M059J (cell line): ENCODE data around the gene KHDC3L. TPM values are rescaled to one million over a fixed set of nuclear protein-coding genes. Genes with fewer than 3 reads are reported as not detected.
"Not testable (repeated sequence)": the region's sequence is repeated elsewhere in the genome, so short reads cannot be mapped to it uniquely, and the experiment has no call there.

Source experiments
- DNase-seq: peaks from one replicate; pipeline ENCODE4 v3.0.0-alpha.2; 2012; ENCODE audit warnings: low read depth
- total RNA-seq: library from RNA; depleted of rRNA; stranded (reverse); fragments of >200 nt; shearing (Covaris generic); gene quantifications from 2 replicates; pipeline ENCODE4 v1.2.3, GENCODE V29; 2014

KHDC3L gene
- total RNA-seq, 1 experiment from 2014 or later: 0.22 TPM

- no peak for DNase-seq
Observed at GRCh38 chr6:73369563-73369962, 7.1 kb downstream of the KHDC3L start, which contains the start of gene OOEP. Gene OOEP (minus strand): TSS chr6:73369897. CDS start chr6:73369792, 105 bp downstream.

- DNase-seq: no peak
Observed at GRCh38 chr6:73371984-73372383, 9.5 kb downstream of the KHDC3L start.

GRCh38 chr6:73372516-73372915 is 10.1 kb downstream of the KHDC3L start:
- no peak for DNase-seq

- DNase-seq: no peak
Observed at GRCh38 chr6:73375216-73375615, 12.8 kb downstream of the KHDC3L start.

- DNase-seq: no peak
Observed at GRCh38 chr6:73377225-73377624, 14.8 kb downstream of the KHDC3L start.

- not testable (repeated sequence) for DNase-seq
Observed at GRCh38 chr6:73381531-73381930, 19.1 kb downstream of the KHDC3L start.

- peak; percentile 85 for DNase-seq
Observed at GRCh38 chr6:73382462-73383113, 20.1 kb downstream of the KHDC3L start.

- DNase-seq: no peak
Observed at GRCh38 chr6:73388433-73388799, 26.0 kb downstream of the KHDC3L start.

- DNase-seq: peak; percentile 76
Observed at GRCh38 chr6:73388800-73389512, 26.5 kb downstream of the KHDC3L start.

- no peak for DNase-seq
Observed at GRCh38 chr6:73389854-73390253, 27.4 kb downstream of the KHDC3L start.

GRCh38 chr6:73391675-73392074 is 29.2 kb downstream of the KHDC3L start:
- peak; percentile 16 for DNase-seq

- not testable (repeated sequence) for DNase-seq
Observed at GRCh38 chr6:73392188-73392587, 29.7 kb downstream of the KHDC3L start.

GRCh38 chr6:73393278-73393677 is 30.8 kb downstream of the KHDC3L start:
- peak; percentile 56 for DNase-seq

GRCh38 chr6:73394577-73395354 is 32.3 kb downstream of the KHDC3L start, which contains the start of gene DDX43:
Gene DDX43 (plus strand): TSS chr6:73394828. CDS start chr6:73394906, 78 bp downstream.
- DNase-seq: no peak

GRCh38 chr6:73395875-73396274 is 33.4 kb downstream of the KHDC3L start:
- no peak for DNase-seq

- DNase-seq: no peak
Observed at GRCh38 chr6:73400656-73401055, 38.2 kb downstream of the KHDC3L start.

- no peak for DNase-seq
Observed at GRCh38 chr6:73409395-73409794, 46.9 kb downstream of the KHDC3L start.

- DNase-seq: no peak
Observed at GRCh38 chr6:73413102-73413501, 50.6 kb downstream of the KHDC3L start.
